NB4 (cell line): ENCODE measurements around the gene MUC6.

Experiments used
- DNase-seq: peaks from one replicate; pipeline ENCODE4 v3.0.0; 2010; ENCODE audit warnings: low read depth
- H3K4me3 ChIP-seq: one replicate; pipeline ENCODE4 v1.5.1; 2011; ENCODE audit warnings: mild to moderate bottlenecking, low read depth, low read length, moderate library complexity
- CTCF ChIP-seq: IDR thresholded peaks from one replicate; pipeline ENCODE4 v1.5.1; 2012; ENCODE audit warnings: low read depth, low read length
- MAX ChIP-seq: IDR thresholded peaks from 2 replicates; pipeline ENCODE4 v1.6.1; 2011; ENCODE audit warnings: low read depth, low read length
- MYC ChIP-seq: IDR thresholded peaks from 2 replicates; pipeline ENCODE4 v1.6.1; 2011; ENCODE audit warnings: low read depth, low read length
- POLR2A ChIP-seq: IDR thresholded peaks from 2 replicates; pipeline ENCODE4 v1.6.1; 2011; ENCODE audit warnings: mild to moderate bottlenecking; ENCODE audit not compliant: insufficient read length; ENCODE audit errors: extremely low read depth

Gene MUC6

GRCh38 chr11:1076061-1076665 lies 39.6 kb upstream of the MUC6 start:
- no peak overlapping the region for H3K4me3 ChIP-seq

GRCh38 chr11:1075341-1075911 lies 38.9 kb upstream of the MUC6 start:
- no peak for TF ChIP-seq MYC
- no peak for TF ChIP-seq MAX
- TF ChIP-seq POLR2A: no peak
- TF ChIP-seq CTCF: no peak
- DNase-seq: no peak
- no peak overlapping the region for H3K4me3 ChIP-seq

More at GRCh38 chr11:1076061-1076665, 39.6 kb upstream of the MUC6 start:
- no peak for DNase-seq
- TF ChIP-seq CTCF (no peak), POLR2A (no peak), MAX (no peak), MYC (no peak)

- no peak for DNase-seq
- no peak for TF ChIP-seq POLR2A
- no peak for TF ChIP-seq CTCF
- no peak for TF ChIP-seq MYC
- no peak for TF ChIP-seq MAX
- H3K4me3 ChIP-seq: no peak within 1 kb of the TSS
Observed at GRCh38 chr11:1074244-1075221, 38.0 kb upstream of the MUC6 start, which contains the start of gene MUC2. Gene MUC2 (plus strand): TSS chr11:1074874.

GRCh38 chr11:1073851-1074243 lies 37.3 kb upstream of the MUC6 start:
- H3K4me3 ChIP-seq: no peak overlapping the region
- no peak for DNase-seq
- TF ChIP-seq POLR2A: no peak
- no peak for TF ChIP-seq MAX
- no peak for TF ChIP-seq CTCF
- TF ChIP-seq MYC: no peak

GRCh38 chr11:1073261-1073724 lies 36.8 kb upstream of the MUC6 start:
- TF ChIP-seq MYC (peak; percentile 70; the same call in 1 of the 2 replicates), MAX (peak; percentile 68), POLR2A (no peak), CTCF (no peak)
- no peak overlapping the region for H3K4me3 ChIP-seq
- peak; percentile 32 for DNase-seq
